Measurements from ENCODE around the gene VEGFA.

DNA sequence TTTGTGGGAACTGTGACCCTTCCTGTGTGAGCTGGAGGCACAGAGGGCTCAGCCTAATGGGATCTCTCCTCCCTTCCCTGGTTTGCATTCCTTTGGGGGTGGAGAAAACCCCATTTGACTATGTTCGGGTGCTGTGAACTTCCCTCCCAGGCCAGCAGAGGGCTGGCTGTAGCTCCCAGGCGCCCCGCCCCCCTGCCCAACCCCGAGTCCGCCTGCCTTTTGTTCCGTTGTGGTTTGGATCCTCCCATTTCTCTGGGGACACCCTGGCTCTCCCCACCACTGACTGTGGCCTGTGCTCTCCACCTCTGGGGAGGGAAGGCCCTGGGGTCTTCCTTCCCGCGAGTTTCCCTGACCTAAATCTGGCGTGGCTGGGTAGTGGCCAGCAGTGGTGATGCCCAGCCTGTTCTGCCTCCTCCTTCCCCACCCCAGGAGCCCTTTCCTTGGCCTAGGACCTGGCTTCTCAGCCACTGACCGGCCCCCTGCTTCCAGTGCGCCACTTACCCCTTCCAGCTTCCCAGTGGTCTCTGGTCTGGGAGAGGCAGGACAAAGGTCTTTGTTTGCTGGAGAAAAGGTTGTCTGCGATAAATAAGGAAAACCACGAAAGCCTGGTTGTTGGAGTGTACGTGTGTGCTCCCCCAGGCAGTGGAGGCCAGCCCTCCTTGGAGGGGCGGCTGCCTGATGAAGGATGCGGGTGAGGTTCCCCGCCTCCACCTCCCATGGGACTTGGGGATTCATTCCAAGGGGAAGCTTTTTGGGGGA, 4.9 kb downstream of the VEGFA start:
- TF ChIP-seq, protein P1, sequence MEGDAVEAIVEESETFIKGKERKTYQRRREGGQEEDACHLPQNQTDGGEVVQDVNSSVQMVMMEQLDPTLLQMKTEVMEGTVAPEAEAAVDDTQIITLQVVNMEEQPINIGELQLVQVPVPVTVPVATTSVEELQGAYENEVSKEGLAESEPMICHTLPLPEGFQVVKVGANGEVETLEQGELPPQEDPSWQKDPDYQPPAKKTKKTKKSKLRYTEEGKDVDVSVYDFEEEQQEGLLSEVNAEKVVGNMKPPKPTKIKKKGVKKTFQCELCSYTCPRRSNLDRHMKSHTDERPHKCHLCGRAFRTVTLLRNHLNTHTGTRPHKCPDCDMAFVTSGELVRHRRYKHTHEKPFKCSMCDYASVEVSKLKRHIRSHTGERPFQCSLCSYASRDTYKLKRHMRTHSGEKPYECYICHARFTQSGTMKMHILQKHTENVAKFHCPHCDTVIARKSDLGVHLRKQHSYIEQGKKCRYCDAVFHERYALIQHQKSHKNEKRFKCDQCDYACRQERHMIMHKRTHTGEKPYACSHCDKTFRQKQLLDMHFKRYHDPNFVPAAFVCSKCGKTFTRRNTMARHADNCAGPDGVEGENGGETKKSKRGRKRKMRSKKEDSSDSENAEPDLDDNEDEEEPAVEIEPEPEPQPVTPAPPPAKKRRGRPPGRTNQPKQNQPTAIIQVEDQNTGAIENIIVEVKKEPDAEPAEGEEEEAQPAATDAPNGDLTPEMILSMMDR (conservative IDR thresholded peaks at IDR 0.05; ENCODE audit: low read length) = peak; percentile 84
- no peak for TF ChIP-seq EZH2phosphoT487 (IDR thresholded peaks at IDR 0.05; ENCODE audit: borderline replicate concordance)

All from Loucy (cell line).